ENCODE measurements around the gene CHCHD6.

The CHCHD6 gene

GRCh38 chr3:126752303-126753190, 48.5 kb downstream of the CHCHD6 start:
- no peaks in the 10 kb centered on the region for H3K36me3 ChIP-seq
- H3K4me1 ChIP-seq: peaks cover 0 to 3% (median 0%) of the 10 kb centered on the region in 4 donors
- no peak overlapping the region for H3K4me3 ChIP-seq
- H3K9me3 ChIP-seq: no peaks in the 10 kb centered on the region
- TF ChIP-seq CTCF (IDR thresholded peaks at IDR 0.05): peak; percentile 80 to 82
- no peak overlapping the region for H3K27ac ChIP-seq
- DNase-seq: peak; percentile 70 to 86
- intact Hi-C loops (cut with DNase I; ENCODE audit: low total_unique reads): loop anchor here (10.0 kb wide), 3 partner anchors 232 to 792 kb away; partner anchors contain the start of gene PLXNA1
- no peaks in the 10 kb centered on the region for H3K27me3 ChIP-seq

GRCh38 chr3:126753191-126754160, 49.4 kb downstream of the CHCHD6 start:
- no peak for TF ChIP-seq CTCF (IDR thresholded peaks at IDR 0.05)
- intact Hi-C loops (cut with DNase I; ENCODE audit: low total_unique reads): loop anchor here (10.0 kb wide), 3 partner anchors 231 to 791 kb away; partner anchors contain the start of gene PLXNA1
- Histone ChIP-seq H3K36me3 (no peaks in the 10 kb centered on the region), H3K9me3 (no peaks in the 10 kb centered on the region), H3K27me3 (no peaks in the 10 kb centered on the region), H3K4me1 (peaks cover 0 to 3% (median 0%) of the 10 kb centered on the region in 4 donors), H3K4me3 (no peak overlapping the region), H3K27ac (no peak overlapping the region)
- no peak for DNase-seq

GRCh38 chr3:126755866-126756265, 51.8 kb downstream of the CHCHD6 start:
- peaks cover 0 to 3% (median 0%) of the 10 kb centered on the region in 4 donors for H3K4me1 ChIP-seq
- no peak for TF ChIP-seq CTCF (IDR thresholded peaks at IDR 0.05)
- intact Hi-C loops (cut with DNase I; ENCODE audit: low total_unique reads): loop anchor here (10.0 kb wide), 3 partner anchors 229 to 789 kb away; partner anchors contain the start of gene PLXNA1
- no peaks in the 10 kb centered on the region for H3K9me3 ChIP-seq
- no peaks in the 10 kb centered on the region for H3K27me3 ChIP-seq
- H3K27ac ChIP-seq: no peak overlapping the region
- H3K36me3 ChIP-seq: no peaks in the 10 kb centered on the region
- H3K4me3 ChIP-seq: no peak overlapping the region
- DNase-seq: no peak

- intact Hi-C loops (cut with DNase I; ENCODE audit: low total_unique reads): loop anchor here (10.0 kb wide), 3 partner anchors 227 to 787 kb away; partner anchors contain the start of gene PLXNA1
- H3K27ac ChIP-seq: no peak overlapping the region
- no peaks in the 10 kb centered on the region for H3K36me3 ChIP-seq
- no peak for DNase-seq
- no peaks in the 10 kb centered on the region for H3K4me1 ChIP-seq
- H3K27me3 ChIP-seq: no peaks in the 10 kb centered on the region
- no peak for TF ChIP-seq CTCF (IDR thresholded peaks at IDR 0.05)
- H3K9me3 ChIP-seq: no peaks in the 10 kb centered on the region
- no peak overlapping the region for H3K4me3 ChIP-seq
These were observed 54.0 kb downstream of the CHCHD6 start for GRCh38 chr3:126758026-126758425.

- no peaks in the 10 kb centered on the region for H3K9me3 ChIP-seq
- DNase-seq: no peak
- no peak overlapping the region for H3K4me3 ChIP-seq
- no peaks in the 10 kb centered on the region for H3K36me3 ChIP-seq
- H3K27me3 ChIP-seq: no peaks in the 10 kb centered on the region
- no peaks in the 10 kb centered on the region for H3K4me1 ChIP-seq
- intact Hi-C loops (cut with DNase I; ENCODE audit: low total_unique reads): loop anchor here (10.0 kb wide), 3 partner anchors 226 to 786 kb away; partner anchors contain the start of gene PLXNA1
- H3K27ac ChIP-seq: no peak overlapping the region
- TF ChIP-seq CTCF (IDR thresholded peaks at IDR 0.05): no peak
These were observed 54.8 kb downstream of the CHCHD6 start for GRCh38 chr3:126758882-126759281.
